ENCODE results near the gene RBM23. TPM values are rescaled to one million over a fixed set of nuclear protein-coding genes. Genes with fewer than 3 reads are reported as not detected.

The RBM23 gene
- total and polyA plus RNA-seq, 9 of the 15 experiments (the other 6 are each of a cell fraction or from before 2014, with no cell fraction given), result 46.0 to 102 (median 58.5) TPM

DNA sequence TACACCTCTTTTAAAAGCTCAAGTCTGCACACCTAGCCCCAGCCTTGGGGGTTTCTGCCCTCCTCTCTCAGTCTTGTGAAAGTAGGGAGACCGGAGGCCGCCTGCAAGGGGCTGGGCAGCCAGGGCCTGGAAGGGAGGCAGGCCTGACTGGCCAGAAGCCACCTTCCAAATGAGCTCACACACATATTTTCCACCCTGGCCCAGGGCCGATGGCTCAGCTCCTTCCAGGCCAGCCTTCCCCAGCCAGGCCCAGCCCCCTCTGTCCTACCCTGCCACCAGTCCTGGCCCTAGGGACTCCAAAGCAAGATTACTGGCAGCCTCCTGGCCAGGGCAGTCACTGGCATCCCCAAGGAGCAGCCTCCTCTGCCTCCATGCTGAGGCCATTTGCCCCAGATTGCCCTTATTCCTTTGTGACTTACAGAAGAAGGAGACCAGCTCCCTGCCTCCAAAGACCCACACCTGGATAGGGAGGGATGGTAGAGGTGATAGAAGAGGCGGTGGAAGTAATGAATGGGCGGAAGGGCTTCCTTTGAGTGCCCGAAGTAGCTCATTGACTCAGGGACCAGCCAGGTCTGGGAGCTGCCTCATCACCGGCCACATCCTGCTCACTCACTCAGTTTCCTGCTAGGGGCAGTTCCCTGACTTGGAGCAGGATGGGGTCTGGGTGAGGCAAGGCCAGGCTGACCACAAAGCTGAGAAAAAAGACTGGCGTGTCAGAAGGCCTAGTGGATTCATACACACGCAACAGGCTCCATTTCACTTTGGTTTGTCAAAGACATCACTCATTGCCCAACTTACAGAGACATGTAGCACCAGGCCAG lies 67.8 kb downstream of the RBM23 start (continued):
- no peak for TF ChIP-seq HNRNPL (IDR thresholded peaks at IDR 0.05; ENCODE audit: low read depth, low read length)
- TF ChIP-seq BHLHE40 (IDR thresholded peaks at IDR 0.05; ENCODE audit: low read length), result no peak
- TF ChIP-seq PHTF2 (CRISPR knock-in tag; IDR thresholded peaks at IDR 0.05), result no peak
- TF ChIP-seq BACH1 (tag; IDR thresholded peaks at IDR 0.05), result no peak
- TF ChIP-seq, protein P1, sequence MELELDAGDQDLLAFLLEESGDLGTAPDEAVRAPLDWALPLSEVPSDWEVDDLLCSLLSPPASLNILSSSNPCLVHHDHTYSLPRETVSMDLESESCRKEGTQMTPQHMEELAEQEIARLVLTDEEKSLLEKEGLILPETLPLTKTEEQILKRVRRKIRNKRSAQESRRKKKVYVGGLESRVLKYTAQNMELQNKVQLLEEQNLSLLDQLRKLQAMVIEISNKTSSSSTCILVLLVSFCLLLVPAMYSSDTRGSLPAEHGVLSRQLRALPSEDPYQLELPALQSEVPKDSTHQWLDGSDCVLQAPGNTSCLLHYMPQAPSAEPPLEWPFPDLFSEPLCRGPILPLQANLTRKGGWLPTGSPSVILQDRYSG (tag; conservative IDR thresholded peaks at IDR 0.05; ENCODE audit: low read depth), result no peak

DNA sequence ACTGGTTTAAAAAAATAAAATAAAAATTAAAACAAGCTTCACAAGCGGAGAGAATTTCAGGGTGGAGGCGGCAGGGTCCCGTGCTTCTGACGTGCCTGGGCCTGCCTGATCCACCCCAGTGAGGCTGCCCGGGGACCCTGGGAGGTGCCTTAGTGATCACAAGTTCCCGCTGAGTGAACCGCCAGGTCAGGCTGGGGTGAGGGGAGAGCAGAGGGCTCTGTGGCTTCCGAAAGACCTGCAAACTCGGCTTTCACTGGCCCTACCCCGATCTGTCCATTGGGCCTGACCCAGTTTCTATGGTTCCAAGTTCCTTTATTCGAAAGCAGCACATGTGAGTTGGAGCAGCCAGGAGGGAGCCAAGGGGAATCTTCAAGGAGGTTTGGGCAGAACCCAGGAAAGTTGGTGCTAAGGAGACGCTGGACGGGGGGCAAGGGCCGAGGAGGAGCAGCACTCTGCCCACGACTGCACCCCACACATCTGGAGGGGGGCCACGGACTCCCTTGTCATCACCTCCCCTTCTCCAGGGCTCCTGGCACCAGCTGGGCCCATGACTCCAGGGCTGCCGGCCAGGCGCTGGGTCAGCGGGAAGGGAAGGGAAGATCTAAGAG lies 69.6 kb downstream of the RBM23 start:
- BruUV-seq (replicated peaks), result no TSS peak
- WGBS (ENCODE audit: insufficient coverage, low coverage, missing lambda C conversion rate), result 58% methylated on average over 14 of the region's 19 CpGs

More for the DNA sequence above, 69.6 kb downstream of the RBM23 start:
- Histone ChIP-seq H3K9me3 (replicated peaks; ENCODE audit: control insufficient read depth, insufficient read depth, low read depth, low read length) (no peaks in the 10 kb centered on the region), H3K4me2 (ENCODE audit: insufficient read depth, low read length) (no peak overlapping the region), H3K36me3 (ENCODE audit: control insufficient read depth, insufficient read depth, low read length) (no peaks in the 10 kb centered on the region), H3K27ac (ENCODE audit: extremely low read depth, low read depth, low read length) (no peak overlapping the region), H3K4me1 (replicated peaks in 1 of 2; ENCODE audit: control insufficient read depth in 2 of 2, insufficient read depth in 2 of 2, low read length in 2 of 2) (peaks cover 5 to 34% of the 10 kb centered on the region in 2 experiments; a peak in 3 of 5 replicates), H3K79me2 (ENCODE audit: control insufficient read depth, insufficient read depth, low read length) (no peaks in the 10 kb centered on the region), H3K4me3 (no peak overlapping the region), H4K20me1 (replicated peaks; ENCODE audit: control insufficient read depth, insufficient read depth, low read length) (no peaks in the 10 kb centered on the region), H2AFZ (ENCODE audit: low read depth, low read length) (0 out of 2 replicates have a peak overlapping the region, but pooled peaks have one; percentile 6), H3K9ac (ENCODE audit: insufficient read depth in 1 of 2, low read depth in 2 of 2, low read length in 2 of 2) (peak overlapping the region in 1 of 2 experiments; percentile 67; a peak in 2 of 4 replicates), H3K9me1 (ENCODE audit: control insufficient read depth, insufficient read depth, low read length) (no peaks in the 10 kb centered on the region), H3K27me3 (ENCODE audit: control insufficient read depth in 2 of 2, insufficient read depth in 2 of 2, low read length in 2 of 2) (no peaks in the 10 kb centered on the region)
- ATAC-seq (no peak), FAIRE-seq (no peak), DNase-seq (ENCODE audit: extremely low read depth in 1 of 4, low spot score in 3 of 4) (no peak)
- no peak for TF ChIP-seq TCF7L2 (IDR thresholded peaks at IDR 0.05; ENCODE audit: low read depth, low read length)
- TF ChIP-seq, protein P2, sequence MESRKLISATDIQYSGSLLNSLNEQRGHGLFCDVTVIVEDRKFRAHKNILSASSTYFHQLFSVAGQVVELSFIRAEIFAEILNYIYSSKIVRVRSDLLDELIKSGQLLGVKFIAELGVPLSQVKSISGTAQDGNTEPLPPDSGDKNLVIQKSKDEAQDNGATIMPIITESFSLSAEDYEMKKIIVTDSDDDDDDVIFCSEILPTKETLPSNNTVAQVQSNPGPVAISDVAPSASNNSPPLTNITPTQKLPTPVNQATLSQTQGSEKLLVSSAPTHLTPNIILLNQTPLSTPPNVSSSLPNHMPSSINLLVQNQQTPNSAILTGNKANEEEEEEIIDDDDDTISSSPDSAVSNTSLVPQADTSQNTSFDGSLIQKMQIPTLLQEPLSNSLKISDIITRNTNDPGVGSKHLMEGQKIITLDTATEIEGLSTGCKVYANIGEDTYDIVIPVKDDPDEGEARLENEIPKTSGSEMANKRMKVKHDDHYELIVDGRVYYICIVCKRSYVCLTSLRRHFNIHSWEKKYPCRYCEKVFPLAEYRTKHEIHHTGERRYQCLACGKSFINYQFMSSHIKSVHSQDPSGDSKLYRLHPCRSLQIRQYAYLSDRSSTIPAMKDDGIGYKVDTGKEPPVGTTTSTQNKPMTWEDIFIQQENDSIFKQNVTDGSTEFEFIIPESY (CRISPR knock-in tag; IDR thresholded peaks at IDR 0.05), result 0 out of 2 replicates have a peak, but pooled peaks have one; percentile 30
- in situ Hi-C loops (cut with MboI), result loop anchor here (10.0 kb wide), 2 partner anchors 195 to 285 kb away; no protein-coding TSS in a partner anchor
- POLR2A ChIA-PET, result interaction anchor here (0.6 to 1.9 kb wide), 5 partner anchors 9 to 357 kb away, joined by 3 to 4 read pairs (median 3); partner anchors contain the start of gene OXA1L
- CTCF ChIA-PET (ENCODE audit: low intra/inter-chr PET ratio), result interaction anchor here (1.0 kb wide), 1 partner anchor 26 kb away, joined by 4 read pairs; no protein-coding TSS in a partner anchor
- intact Hi-C loops (cut with micrococcal nuclease), result no loop called here

Data from K562 (cell line).